Adrenal gland (tissue), 5 donors: Measurements from ENCODE around the gene FCF1.

Experiments used
- CTCF ChIP-seq, 6 experiments: fragments of 450-650 bp in 4 of 6; fragments of 200-600 bp in 2 of 6; sonication (generic) in 1 of 6; IDR thresholded peaks; 1 replicate in 5 of 6; 2 replicates in 1 of 6; pipeline versions ENCODE4 v1.5.1 to v1.8.0; 2016 to 2021; ENCODE audit warnings: antibody characterized with exemption in 6 of 6, mild to moderate bottlenecking in 2 of 6, moderate library complexity in 1 of 6
- POLR2A ChIP-seq, 2 donors: fragments of 450-650 bp; IDR thresholded peaks; one replicate each; pipeline ENCODE4 v1.6.1; 2017; ENCODE audit warnings: antibody characterized with exemption in 2 of 2, mild to moderate bottlenecking in 2 of 2, moderate library complexity in 1 of 2
- donor health status: DM: no; HTN: no; CAD: no.

GRCh38 chr14:74685921-74686678 lies 26.8 kb upstream of the FCF1 start:
- TF ChIP-seq CTCF (IDR thresholded peaks at IDR 0.05) = no peak
- no peak for TF ChIP-seq POLR2A (IDR thresholded peaks at IDR 0.05)
